A549 (cell line): ENCODE measurements around the gene B3GALNT2. TPM values are rescaled to one million over a fixed set of nuclear protein-coding genes. Genes with fewer than 3 reads are reported as not detected.

ENCODE experiments used
- CBX8 ChIP-seq: fragments of 200-600 bp; sonication (generic); IDR thresholded peaks from 2 replicates; pipeline ENCODE4 v1.6.1; 2016
- CHD2 ChIP-seq: fragments of 150-350 bp; IDR thresholded peaks from 2 replicates; pipeline ENCODE4 v1.6.1; 2014; ENCODE audit warnings: low read length; ENCODE audit not compliant: partially characterized antibody
- CHD4 ChIP-seq: fragments of 200-600 bp; sonication (generic); IDR thresholded peaks from 2 replicates; pipeline ENCODE4 v1.6.1; 2016; ENCODE audit warnings: antibody characterized with exemption, mild to moderate bottlenecking, borderline replicate concordance
- EHF ChIP-seq: fragments of 250-450 bp; sonication (Bioruptor Pico); IDR thresholded peaks from 2 replicates; pipeline ENCODE4 v1.5.0; 2020; ENCODE audit warnings: mild to moderate bottlenecking
- EHMT2 ChIP-seq: fragments of 200-600 bp; sonication (generic); IDR thresholded peaks from 2 replicates; pipeline ENCODE4 v1.6.1; 2016; ENCODE audit warnings: antibody characterized with exemption, low read depth, mild to moderate bottlenecking, moderate library complexity
- ESRRA ChIP-seq: fragments of 150-350 bp; IDR thresholded peaks from 2 replicates; pipeline ENCODE4 v1.6.1; 2014; ENCODE audit warnings: mild to moderate bottlenecking, low read length, borderline replicate concordance
- FOXS1 ChIP-seq: fragments of 250-450 bp; sonication (Bioruptor Pico); IDR thresholded peaks from 2 replicates; pipeline ENCODE4 v1.5.0; 2020; ENCODE audit warnings: mild to moderate bottlenecking, moderate library complexity
- GATA3 ChIP-seq: IDR thresholded peaks from 2 replicates; pipeline ENCODE4 v1.6.1; 2012; ENCODE audit warnings: borderline replicate concordance
- HEYL ChIP-seq: fragments of 250-450 bp; sonication (Bioruptor Pico); IDR thresholded peaks from 2 replicates; pipeline ENCODE4 v1.8.0; 2021; ENCODE audit warnings: mild to moderate bottlenecking, moderate library complexity
- HOXA7 ChIP-seq: fragments of 250-450 bp; sonication (Bioruptor Pico); IDR thresholded peaks from 2 replicates; pipeline ENCODE4 v1.5.0; 2020; ENCODE audit warnings: mild to moderate bottlenecking, moderate library complexity
- HOXB13 ChIP-seq: fragments of 250-450 bp; sonication (Bioruptor Pico); IDR thresholded peaks from 2 replicates; pipeline ENCODE4 v1.5.0; 2020; ENCODE audit warnings: low read depth, mild to moderate bottlenecking, moderate library complexity
- HOXB5 ChIP-seq: fragments of 250-450 bp; sonication (Bioruptor Pico); IDR thresholded peaks from 2 replicates; pipeline ENCODE4 v1.5.0; 2020; ENCODE audit warnings: mild to moderate bottlenecking, moderate library complexity
- JUN ChIP-seq, 2 experiments: fragments of >200 bp; sonication (Bioruptor Twin); formaldehyde crosslinking; IDR thresholded peaks; 2 replicates in 1 of 2; 3 replicates in 1 of 2; pipeline ENCODE4 v1.6.1; 2016 to 2017
- KDM5A ChIP-seq: fragments of 200-600 bp; sonication (generic); IDR thresholded peaks from 2 replicates; pipeline ENCODE4 v1.6.1; 2016; ENCODE audit warnings: antibody characterized with exemption, mild to moderate bottlenecking
- MYC ChIP-seq: IDR thresholded peaks from 2 replicates; pipeline ENCODE4 v1.6.1; 2012; ENCODE audit warnings: mild to moderate bottlenecking, inconsistent platforms, low read length, improper control_type of control experiment, borderline replicate concordance
- NPAS2 ChIP-seq: fragments of 250-450 bp; sonication (Bioruptor Pico); IDR thresholded peaks from 2 replicates; pipeline ENCODE4 v1.8.0; 2022; ENCODE audit warnings: mild to moderate bottlenecking, moderate library complexity, borderline replicate concordance
- NR3C1 ChIP-seq: fragments of >200 bp; sonication (Bioruptor Twin); formaldehyde crosslinking; IDR thresholded peaks from 3 replicates; pipeline ENCODE4 v1.6.1; 2017
- PHF8 ChIP-seq: fragments of 200-600 bp; sonication (generic); IDR thresholded peaks from 2 replicates; pipeline ENCODE4 v1.6.1; 2016; ENCODE audit warnings: low read depth, mild to moderate bottlenecking, antibody characterized with exemption, moderate library complexity, borderline replicate concordance
- POLR2A ChIP-seq: IDR thresholded peaks from 2 replicates; pipeline ENCODE4 v1.6.1; 2012; ENCODE audit warnings: mild to moderate bottlenecking, low read length
- RARB ChIP-seq: fragments of 250-450 bp; sonication (Bioruptor Pico); IDR thresholded peaks from 2 replicates; pipeline ENCODE4 v1.8.0; 2021; ENCODE audit warnings: mild to moderate bottlenecking, moderate library complexity
- RCOR1 ChIP-seq: fragments of 150-350 bp; IDR thresholded peaks from 2 replicates; pipeline ENCODE4 v1.6.1; 2014; ENCODE audit warnings: antibody characterized with exemption, low read length, low read depth
- RFX5 ChIP-seq: fragments of 450-650 bp; IDR thresholded peaks from 2 replicates; pipeline ENCODE4 v1.7.1; 2014; ENCODE audit warnings: antibody characterized with exemption, mild to moderate bottlenecking, moderate library complexity
- RNF2 ChIP-seq: fragments of 200-600 bp; sonication (generic); IDR thresholded peaks from 2 replicates; pipeline ENCODE4 v1.6.1; 2016; ENCODE audit warnings: low read depth, mild to moderate bottlenecking, antibody characterized with exemption, moderate library complexity, borderline replicate concordance
- SMC3 ChIP-seq: fragments of >200 bp; sonication (Bioruptor Twin); formaldehyde crosslinking; IDR thresholded peaks from 3 replicates; pipeline ENCODE4 v1.6.1; 2018; ENCODE audit warnings: inconsistent platforms
- SREBF2 ChIP-seq: fragments of 450-650 bp; IDR thresholded peaks from 2 replicates; pipeline ENCODE4 v1.6.1; 2014; ENCODE audit warnings: mild to moderate bottlenecking, moderate library complexity
- TFCP2L1 ChIP-seq: fragments of 250-450 bp; sonication (Bioruptor Pico); IDR thresholded peaks from 2 replicates; pipeline ENCODE4 v1.5.0; 2021; ENCODE audit warnings: mild to moderate bottlenecking
- TP53 ChIP-seq: fragments of 250-450 bp; sonication (Bioruptor Pico); IDR thresholded peaks from 2 replicates; pipeline ENCODE4 v1.5.0; 2021; ENCODE audit warnings: mild to moderate bottlenecking, moderate library complexity
- ZC3H11A ChIP-seq: fragments of 450-650 bp; IDR thresholded peaks from 2 replicates; pipeline ENCODE4 v1.6.1; 2014; ENCODE audit warnings: antibody characterized with exemption, mild to moderate bottlenecking
- ZFP36 ChIP-seq: fragments of 450-650 bp; IDR thresholded peaks from 2 replicates; pipeline ENCODE4 v1.6.1; 2014; ENCODE audit warnings: borderline replicate concordance; ENCODE audit not compliant: partially characterized antibody
- polyA plus RNA-seq, 4 experiments: library from polyadenylated mRNA; depleted of rRNA in 3 of 4; stranded (reverse); fragments of >200 nt; fragmentation: RNase III in 1 of 4; extraction: RNeasy Plus Mini Kit Qiagen cat#74134 plus additional on column Dnase treatment in 1 of 4; gene quantifications; 2 replicates in 3 of 4; 3 replicates in 1 of 4; pipeline ENCODE4 v1.2.3, GENCODE V29; 2011 to 2017
- TF ChIP-seq, protein P1 (sequence below): fragments of >200 bp; sonication (Bioruptor Twin); formaldehyde crosslinking; IDR thresholded peaks from 2 replicates; pipeline ENCODE4 v1.6.1; 2016
- TF ChIP-seq, protein P2 (sequence below): fragments of 250-450 bp; sonication (Bioruptor Pico); IDR thresholded peaks from 2 replicates; pipeline ENCODE4 v1.5.0; 2021; ENCODE audit warnings: mild to moderate bottlenecking, moderate library complexity, borderline replicate concordance
- TF ChIP-seq, protein P3 (sequence below): fragments of 200-600 bp; sonication (generic); IDR thresholded peaks from 2 replicates; pipeline ENCODE4 v1.6.1; 2016; ENCODE audit warnings: antibody characterized with exemption, mild to moderate bottlenecking, moderate library complexity
- TF ChIP-seq, protein P4 (sequence below): fragments of >200 bp; sonication (Bioruptor Twin); formaldehyde crosslinking; IDR thresholded peaks from 3 replicates; pipeline ENCODE4 v1.6.1; 2016
- TF ChIP-seq, protein P5 (sequence below): fragments of 450-650 bp; IDR thresholded peaks from 2 replicates; pipeline ENCODE4 v1.6.1; 2014; ENCODE audit warnings: antibody characterized with exemption
- TF ChIP-seq, protein P6 (sequence below): IDR thresholded peaks from 2 replicates; pipeline ENCODE4 v1.6.1; 2012
- TF ChIP-seq, protein P7 (sequence below): fragments of 250-450 bp; sonication (Bioruptor Pico); IDR thresholded peaks from 2 replicates; pipeline ENCODE4 v1.5.0; 2020; ENCODE audit warnings: low read depth, mild to moderate bottlenecking, moderate library complexity

Gene B3GALNT2
- polyA plus RNA-seq, 2 of the 4 experiments (the other 2 are of a cell fraction) = 17.3 to 39.6 TPM

DNA sequence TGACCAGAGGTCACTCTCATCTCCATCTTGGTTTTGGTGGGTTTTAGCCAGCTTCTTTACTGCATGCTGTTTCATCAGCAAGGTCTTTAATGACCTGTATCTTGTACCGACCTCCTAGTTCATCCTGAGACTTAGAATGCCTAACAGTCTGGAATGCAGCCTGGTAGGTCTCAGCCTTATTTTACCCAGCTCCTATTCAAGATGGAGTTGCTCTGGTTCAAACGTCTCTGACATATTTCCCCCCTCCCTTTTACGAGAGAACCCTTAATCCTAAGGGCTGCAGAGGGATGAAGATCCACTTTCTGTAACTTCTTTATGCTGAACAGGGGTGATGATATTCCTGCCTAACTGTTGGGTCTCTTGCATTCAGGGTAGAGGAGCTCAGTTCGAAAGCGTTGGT is 93.8 kb downstream of the B3GALNT2 start (continued):
- TF ChIP-seq EHF (CRISPR knock-in tag) (peak; percentile 88), JUN (IDR thresholded peaks at IDR 0.05) (no peak), EHMT2 (no peak), CHD2 (no peak), ZFP36 (no peak), CHD4 (no peak), HEYL (CRISPR knock-in tag) (peak; percentile 95), FOXS1 (CRISPR knock-in tag) (no peak), PHF8 (no peak), RARB (CRISPR knock-in tag) (no peak), KDM5A (no peak), RNF2 (no peak), HOXB5 (peak; percentile 70; the same call in 1 of the 2 replicates), NR3C1 (no peak), MYC (no peak), CBX8 (no peak), GATA3 (no peak), HOXB13 (peak; percentile 92), SMC3 (no peak), POLR2A (no peak), TFCP2L1 (CRISPR knock-in tag) (no peak), RCOR1 (no peak), RFX5 (no peak), TP53 (CRISPR knock-in tag) (no peak), ZC3H11A (no peak), SREBF2 (no peak), HOXA7 (peak; percentile 49; the same call in 1 of the 2 replicates), NPAS2 (CRISPR knock-in tag) (no peak), ESRRA (no peak)
- TF ChIP-seq, protein P1, sequence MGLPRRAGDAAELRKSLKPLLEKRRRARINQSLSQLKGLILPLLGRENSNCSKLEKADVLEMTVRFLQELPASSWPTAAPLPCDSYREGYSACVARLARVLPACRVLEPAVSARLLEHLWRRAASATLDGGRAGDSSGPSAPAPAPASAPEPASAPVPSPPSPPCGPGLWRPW = no peak
- TF ChIP-seq, protein P2, sequence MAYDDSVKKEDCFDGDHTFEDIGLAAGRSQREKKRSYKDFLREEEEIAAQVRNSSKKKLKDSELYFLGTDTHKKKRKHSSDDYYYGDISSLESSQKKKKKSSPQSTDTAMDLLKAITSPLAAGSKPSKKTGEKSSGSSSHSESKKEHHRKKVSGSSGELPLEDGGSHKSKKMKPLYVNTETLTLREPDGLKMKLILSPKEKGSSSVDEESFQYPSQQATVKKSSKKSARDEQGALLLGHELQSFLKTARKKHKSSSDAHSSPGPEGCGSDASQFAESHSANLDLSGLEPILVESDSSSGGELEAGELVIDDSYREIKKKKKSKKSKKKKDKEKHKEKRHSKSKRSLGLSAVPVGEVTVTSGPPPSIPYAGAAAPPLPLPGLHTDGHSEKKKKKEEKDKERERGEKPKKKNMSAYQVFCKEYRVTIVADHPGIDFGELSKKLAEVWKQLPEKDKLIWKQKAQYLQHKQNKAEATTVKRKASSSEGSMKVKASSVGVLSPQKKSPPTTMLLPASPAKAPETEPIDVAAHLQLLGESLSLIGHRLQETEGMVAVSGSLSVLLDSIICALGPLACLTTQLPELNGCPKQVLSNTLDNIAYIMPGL (CRISPR knock-in tag) = no peak
- TF ChIP-seq, protein P3, sequence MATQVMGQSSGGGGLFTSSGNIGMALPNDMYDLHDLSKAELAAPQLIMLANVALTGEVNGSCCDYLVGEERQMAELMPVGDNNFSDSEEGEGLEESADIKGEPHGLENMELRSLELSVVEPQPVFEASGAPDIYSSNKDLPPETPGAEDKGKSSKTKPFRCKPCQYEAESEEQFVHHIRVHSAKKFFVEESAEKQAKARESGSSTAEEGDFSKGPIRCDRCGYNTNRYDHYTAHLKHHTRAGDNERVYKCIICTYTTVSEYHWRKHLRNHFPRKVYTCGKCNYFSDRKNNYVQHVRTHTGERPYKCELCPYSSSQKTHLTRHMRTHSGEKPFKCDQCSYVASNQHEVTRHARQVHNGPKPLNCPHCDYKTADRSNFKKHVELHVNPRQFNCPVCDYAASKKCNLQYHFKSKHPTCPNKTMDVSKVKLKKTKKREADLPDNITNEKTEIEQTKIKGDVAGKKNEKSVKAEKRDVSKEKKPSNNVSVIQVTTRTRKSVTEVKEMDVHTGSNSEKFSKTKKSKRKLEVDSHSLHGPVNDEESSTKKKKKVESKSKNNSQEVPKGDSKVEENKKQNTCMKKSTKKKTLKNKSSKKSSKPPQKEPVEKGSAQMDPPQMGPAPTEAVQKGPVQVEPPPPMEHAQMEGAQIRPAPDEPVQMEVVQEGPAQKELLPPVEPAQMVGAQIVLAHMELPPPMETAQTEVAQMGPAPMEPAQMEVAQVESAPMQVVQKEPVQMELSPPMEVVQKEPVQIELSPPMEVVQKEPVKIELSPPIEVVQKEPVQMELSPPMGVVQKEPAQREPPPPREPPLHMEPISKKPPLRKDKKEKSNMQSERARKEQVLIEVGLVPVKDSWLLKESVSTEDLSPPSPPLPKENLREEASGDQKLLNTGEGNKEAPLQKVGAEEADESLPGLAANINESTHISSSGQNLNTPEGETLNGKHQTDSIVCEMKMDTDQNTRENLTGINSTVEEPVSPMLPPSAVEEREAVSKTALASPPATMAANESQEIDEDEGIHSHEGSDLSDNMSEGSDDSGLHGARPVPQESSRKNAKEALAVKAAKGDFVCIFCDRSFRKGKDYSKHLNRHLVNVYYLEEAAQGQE = no peak
- TF ChIP-seq, protein P4, sequence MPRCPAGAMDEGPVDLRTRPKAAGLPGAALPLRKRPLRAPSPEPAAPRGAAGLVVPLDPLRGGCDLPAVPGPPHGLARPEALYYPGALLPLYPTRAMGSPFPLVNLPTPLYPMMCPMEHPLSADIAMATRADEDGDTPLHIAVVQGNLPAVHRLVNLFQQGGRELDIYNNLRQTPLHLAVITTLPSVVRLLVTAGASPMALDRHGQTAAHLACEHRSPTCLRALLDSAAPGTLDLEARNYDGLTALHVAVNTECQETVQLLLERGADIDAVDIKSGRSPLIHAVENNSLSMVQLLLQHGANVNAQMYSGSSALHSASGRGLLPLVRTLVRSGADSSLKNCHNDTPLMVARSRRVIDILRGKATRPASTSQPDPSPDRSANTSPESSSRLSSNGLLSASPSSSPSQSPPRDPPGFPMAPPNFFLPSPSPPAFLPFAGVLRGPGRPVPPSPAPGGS = no peak
- TF ChIP-seq, protein P5, sequence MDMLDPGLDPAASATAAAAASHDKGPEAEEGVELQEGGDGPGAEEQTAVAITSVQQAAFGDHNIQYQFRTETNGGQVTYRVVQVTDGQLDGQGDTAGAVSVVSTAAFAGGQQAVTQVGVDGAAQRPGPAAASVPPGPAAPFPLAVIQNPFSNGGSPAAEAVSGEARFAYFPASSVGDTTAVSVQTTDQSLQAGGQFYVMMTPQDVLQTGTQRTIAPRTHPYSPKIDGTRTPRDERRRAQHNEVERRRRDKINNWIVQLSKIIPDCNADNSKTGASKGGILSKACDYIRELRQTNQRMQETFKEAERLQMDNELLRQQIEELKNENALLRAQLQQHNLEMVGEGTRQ = no peak
- TF ChIP-seq, protein P6, sequence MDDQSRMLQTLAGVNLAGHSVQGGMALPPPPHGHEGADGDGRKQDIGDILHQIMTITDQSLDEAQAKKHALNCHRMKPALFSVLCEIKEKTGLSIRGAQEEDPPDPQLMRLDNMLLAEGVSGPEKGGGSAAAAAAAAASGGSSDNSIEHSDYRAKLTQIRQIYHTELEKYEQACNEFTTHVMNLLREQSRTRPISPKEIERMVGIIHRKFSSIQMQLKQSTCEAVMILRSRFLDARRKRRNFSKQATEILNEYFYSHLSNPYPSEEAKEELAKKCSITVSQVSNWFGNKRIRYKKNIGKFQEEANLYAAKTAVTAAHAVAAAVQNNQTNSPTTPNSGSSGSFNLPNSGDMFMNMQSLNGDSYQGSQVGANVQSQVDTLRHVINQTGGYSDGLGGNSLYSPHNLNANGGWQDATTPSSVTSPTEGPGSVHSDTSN = no peak
- TF ChIP-seq, protein P7, sequence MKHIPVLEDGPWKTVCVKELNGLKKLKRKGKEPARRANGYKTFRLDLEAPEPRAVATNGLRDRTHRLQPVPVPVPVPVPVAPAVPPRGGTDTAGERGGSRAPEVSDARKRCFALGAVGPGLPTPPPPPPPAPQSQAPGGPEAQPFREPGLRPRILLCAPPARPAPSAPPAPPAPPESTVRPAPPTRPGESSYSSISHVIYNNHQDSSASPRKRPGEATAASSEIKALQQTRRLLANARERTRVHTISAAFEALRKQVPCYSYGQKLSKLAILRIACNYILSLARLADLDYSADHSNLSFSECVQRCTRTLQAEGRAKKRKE (CRISPR knock-in tag) = peak; percentile 94
